K562 (cell line): ENCODE results near the gene TRPC3. TPM values are rescaled to one million over a fixed set of nuclear protein-coding genes. Genes with fewer than 3 reads are reported as not detected.

Experiments used
- ATAC-seq: fragments of 200-7000 bp; cut with Tn5 transposase; 3 replicates; pipeline ENCODE4 v1.9.1; 2020; ENCODE audit warnings: moderate library complexity
- BruUV-seq: library from RNA; stranded (reverse); fragments of 400-500 nt; replicated peaks from 2 replicates; lab custom pipeline; 2021; lab: Mats Ljungman, UMichigan
- CTCF ChIA-PET: fragments of 300-600 bp; formaldehyde crosslinking; extraction: SDS; loops from one replicate; lab custom pipeline; 2021; ENCODE audit warnings: low intra/inter-chr PET ratio; lab: Yijun Ruan, JAX
- POLR2A ChIA-PET: fragments of 300-600, 350-650 bp; sonication (Branson Sonifier 250); formaldehyde crosslinking; extraction: SDS; loops from one replicate; lab custom pipeline; 2021; ENCODE audit warnings: antibody characterized with exemption, inconsistent platforms; lab: Yijun Ruan, JAX
- DNase-seq, 4 experiments: peaks; one replicate each; pipeline versions ENCODE4 v3.0.0 to v3.0.0-alpha.2; 2011 to 2018; ENCODE audit warnings: low spot score in 3 of 4, mixed read lengths in 3 of 4; ENCODE audit errors: extremely low read depth in 1 of 4
- FAIRE-seq: peaks from 2 replicates; lab custom pipeline; 2011; peaks lifted over from hg19 to GRCh38; lab: Jason Lieb, UNC
- H2AFZ ChIP-seq: 2 replicates; pipeline ENCODE4 v1.6.0; 2011; ENCODE audit warnings: low read depth, low read length, control low read depth, inconsistent platforms
- H3K27ac ChIP-seq: fragments of 200-600 bp; 3 replicates; pipeline ENCODE4 v1.8.0; 2011; ENCODE audit warnings: low read depth, mild to moderate bottlenecking, control low read depth, inconsistent platforms, low read length, moderate library complexity, mixed read lengths; ENCODE audit errors: extremely low read depth
- H3K27me3 ChIP-seq, 2 experiments: fragments of 300-600 bp in 1 of 2; 2 replicates in 1 of 2; 3 replicates in 1 of 2; pipeline versions ENCODE4 v1.6.0 to v1.8.0; 2011; ENCODE audit warnings: inconsistent platforms in 2 of 2, low read length in 2 of 2, mild to moderate bottlenecking in 1 of 2, mixed read lengths in 1 of 2, moderate library complexity in 1 of 2; ENCODE audit not compliant: control insufficient read depth in 2 of 2, insufficient read depth in 2 of 2
- H3K36me3 ChIP-seq: fragments of 300-600 bp; 3 replicates; pipeline ENCODE4 v1.8.0; 2011; ENCODE audit warnings: mild to moderate bottlenecking, low read length, inconsistent platforms; ENCODE audit not compliant: control insufficient read depth, insufficient read depth
- H3K4me1 ChIP-seq, 2 experiments: fragments of 200-600 bp in 1 of 2; replicated peaks in 1 of 2; 2 replicates in 1 of 2; 3 replicates in 1 of 2; pipeline versions ENCODE4 v1.5.1 to v1.8.0; 2011; ENCODE audit warnings: inconsistent platforms in 2 of 2, low read length in 2 of 2, mild to moderate bottlenecking in 1 of 2, mixed read lengths in 1 of 2, moderate library complexity in 1 of 2; ENCODE audit not compliant: control insufficient read depth in 2 of 2, insufficient read depth in 2 of 2
- H3K4me2 ChIP-seq: 2 replicates; pipeline ENCODE4 v1.6.1; 2011; ENCODE audit warnings: low read length, control low read depth, inconsistent platforms, mixed read lengths; ENCODE audit not compliant: insufficient read depth
- H3K4me3 ChIP-seq: fragments of 200-600 bp; sonication (generic), shearing (Covaris generic); 2 replicates; pipeline ENCODE4 v1.5.1; 2016; ENCODE audit warnings: control low read depth, inconsistent platforms
- H3K79me2 ChIP-seq: fragments of 200-600 bp; 3 replicates; pipeline ENCODE4 v1.8.0; 2011; ENCODE audit warnings: low read length, inconsistent platforms; ENCODE audit not compliant: control insufficient read depth, insufficient read depth
- H3K9ac ChIP-seq, 2 experiments: 2 replicates each; pipeline versions ENCODE4 v1.6.0 to v1.6.1; 2011; ENCODE audit warnings: low read depth in 2 of 2, low read length in 2 of 2, control low read depth in 1 of 2, inconsistent platforms in 1 of 2, mild to moderate bottlenecking in 1 of 2, mixed read lengths in 1 of 2; ENCODE audit not compliant: insufficient read depth in 1 of 2
- H3K9me1 ChIP-seq: one replicate; pipeline ENCODE4 v1.6.0; 2011; ENCODE audit warnings: inconsistent platforms, mild to moderate bottlenecking, low read length, moderate library complexity; ENCODE audit not compliant: control insufficient read depth, insufficient read depth
- H3K9me3 ChIP-seq: replicated peaks from 2 replicates; pipeline ENCODE4 v1.5.1; 2011; ENCODE audit warnings: low read depth, low read length, inconsistent platforms; ENCODE audit not compliant: control insufficient read depth, insufficient read depth
- H4K20me1 ChIP-seq: replicated peaks from 2 replicates; pipeline ENCODE4 v1.6.1; 2011; ENCODE audit warnings: low read length, inconsistent platforms, mixed read lengths; ENCODE audit not compliant: control insufficient read depth, insufficient read depth
- ARID3B ChIP-seq: fragments of 250-450 bp; sonication (Bioruptor Pico); IDR thresholded peaks from 2 replicates; pipeline ENCODE4 v1.4.0; 2020; ENCODE audit warnings: borderline replicate concordance
- BHLHE40 ChIP-seq: IDR thresholded peaks from 2 replicates; pipeline ENCODE4 v1.6.1; 2011; ENCODE audit warnings: low read length, improper control_type of control experiment
- HNRNPK ChIP-seq: fragments of 200-400 bp; formaldehyde crosslinking; IDR thresholded peaks from one replicate; pipeline ENCODE4 v1.6.1; 2018; ENCODE audit warnings: mild to moderate bottlenecking, low read depth, low read length; ENCODE audit not compliant: poor library complexity, severe bottlenecking
- PCBP2 ChIP-seq: fragments of 200-400 bp; formaldehyde crosslinking; IDR thresholded peaks from 2 replicates; pipeline ENCODE4 v1.6.1; 2018; ENCODE audit warnings: low read length, low read depth, mild to moderate bottlenecking, moderate library complexity; ENCODE audit not compliant: poor library complexity, severe bottlenecking
- TFAP4 ChIP-seq: sonication (generic); formaldehyde crosslinking; IDR thresholded peaks from 2 replicates; pipeline ENCODE4 v1.8.0; 2022; ENCODE audit warnings: missing genetic modification reagents, mild to moderate bottlenecking, moderate library complexity, borderline replicate concordance
- WGBS: fragments of 100-300 bp; shearing (Covaris generic); methylation state at CpG from one replicate; pipeline ENCODE4 v1.1.6; 2016; ENCODE audit warnings: low coverage, mixed read lengths; ENCODE audit not compliant: insufficient coverage; ENCODE audit errors: missing lambda C conversion rate; 5-methylcytosine and 5-hydroxymethylcytosine counted together
- in situ Hi-C: fragments of 300-500 bp; cut with MboI; formaldehyde crosslinking; loops from 4 replicates; pipeline ENCODE4 v1.15.0; 2018; ENCODE audit warnings: inconsistent platforms, mixed read lengths
- intact Hi-C: fragments of 100-400 bp; cut with micrococcal nuclease; formaldehyde crosslinking; loops from 2 replicates; pipeline ENCODE4 v1.14.2; 2022
- polyA plus RNA-seq, 8 experiments: library from polyadenylated mRNA; depleted of rRNA in 4 of 8; stranded (reverse) in 5 of 8; unstranded in 3 of 8; fragments of >200 nt; fragmentation: Nextera tagmentation in 2 of 8; fragmentation: Illumina TruSeq in 1 of 8; extraction: Ambion mirVana in 2 of 8; extraction: Trizol in 1 of 8; gene quantifications; 2 replicates each; pipeline versions ENCODE4 v1.2.1 to v1.2.3, GENCODE V29; 2011 to 2014; ENCODE audit warnings: inconsistent platforms in 1 of 8, missing spikeins in 1 of 8
- total RNA-seq, 7 experiments: library from RNA; depleted of rRNA in 6 of 7; stranded (reverse); fragments of >200 nt in 6 of 7; fragmentation: Illumina TruSeq in 2 of 7; extraction: Trizol in 2 of 7; gene quantifications; 2 replicates each; pipeline versions ENCODE4 v1.2.1 to v1.2.3, GENCODE V29; 2011 to 2021; ENCODE audit warnings: low replicate concordance in 1 of 7

Gene TRPC3
- total and polyA plus RNA-seq, 9 of the 15 experiments (the other 6 are each of a cell fraction or from before 2014, with no cell fraction given) = 0.01 to 0.27 (median 0.11) TPM

GRCh38 chr4:121851354-121851753, 100.5 kb downstream of the TRPC3 start:
- Histone ChIP-seq H3K9ac (no peak overlapping the region), H3K9me3 (no peaks in the 10 kb centered on the region), H3K27ac (no peak overlapping the region), H3K36me3 (peaks cover 4% of the 10 kb centered on the region; the same call in 2 of the 3 replicates), H3K79me2 (no peaks in the 10 kb centered on the region), H3K27me3 (no peaks in the 10 kb centered on the region), H2AFZ (no peak overlapping the region), H4K20me1 (no peaks in the 10 kb centered on the region), H3K4me1 (no peaks in the 10 kb centered on the region), H3K4me2 (no peak overlapping the region), H3K4me3 (no peak overlapping the region), H3K9me1 (no peaks in the 10 kb centered on the region)
- CTCF ChIA-PET = no interaction called here
- ATAC-seq = no peak
- no peak for DNase-seq
- POLR2A ChIA-PET = no interaction called here
- FAIRE-seq = no peak
- in situ Hi-C loops = loop anchor here (25.0 kb wide), 1 partner anchor 1061 kb away; the partner anchor contains the start of gene NUDT6
- TF ChIP-seq HNRNPK = peak; percentile 84
- TF ChIP-seq ARID3B (CRISPR knock-in tag) = no peak
- no peak for TF ChIP-seq BHLHE40
- peak; percentile 76 for TF ChIP-seq PCBP2
- TF ChIP-seq TFAP4 (CRISPR knock-in tag) = no peak
- BruUV-seq = no TSS peak
- intact Hi-C loops = no loop called here
- 64% methylated on average over 1 of the region's 1 CpG for WGBS
